ENCODE measurements around the gene CHST7.

The CHST7 gene

GRCh38 chrX:46576458-46576857 is 2.9 kb downstream of the CHST7 start:
- no peaks in the 10 kb centered on the region for H3K4me1 ChIP-seq

GRCh38 chrX:46577221-46578005 is 3.8 kb downstream of the CHST7 start:
- Histone ChIP-seq H3K36me3 (ENCODE audit: control insufficient read depth, insufficient read depth, low read length) (no peaks in the 10 kb centered on the region), H3K9ac (no peak overlapping the region), H2AFZ (no peak overlapping the region), H3K4me1 (no peaks in the 10 kb centered on the region), H3K27ac (no peak overlapping the region), H3K9me3 (ENCODE audit: control insufficient read depth, low read length) (no peaks in the 10 kb centered on the region), H3K4me2 (ENCODE audit: low read length) (no peak overlapping the region), H3K4me3 (ENCODE audit: low read depth, low read length) (no peak overlapping the region), H3K79me2 (no peaks in the 10 kb centered on the region), H3K27me3 (ENCODE audit: control insufficient read depth, insufficient read depth, low read length) (no peaks in the 10 kb centered on the region)
- TF ChIP-seq, protein P1, sequence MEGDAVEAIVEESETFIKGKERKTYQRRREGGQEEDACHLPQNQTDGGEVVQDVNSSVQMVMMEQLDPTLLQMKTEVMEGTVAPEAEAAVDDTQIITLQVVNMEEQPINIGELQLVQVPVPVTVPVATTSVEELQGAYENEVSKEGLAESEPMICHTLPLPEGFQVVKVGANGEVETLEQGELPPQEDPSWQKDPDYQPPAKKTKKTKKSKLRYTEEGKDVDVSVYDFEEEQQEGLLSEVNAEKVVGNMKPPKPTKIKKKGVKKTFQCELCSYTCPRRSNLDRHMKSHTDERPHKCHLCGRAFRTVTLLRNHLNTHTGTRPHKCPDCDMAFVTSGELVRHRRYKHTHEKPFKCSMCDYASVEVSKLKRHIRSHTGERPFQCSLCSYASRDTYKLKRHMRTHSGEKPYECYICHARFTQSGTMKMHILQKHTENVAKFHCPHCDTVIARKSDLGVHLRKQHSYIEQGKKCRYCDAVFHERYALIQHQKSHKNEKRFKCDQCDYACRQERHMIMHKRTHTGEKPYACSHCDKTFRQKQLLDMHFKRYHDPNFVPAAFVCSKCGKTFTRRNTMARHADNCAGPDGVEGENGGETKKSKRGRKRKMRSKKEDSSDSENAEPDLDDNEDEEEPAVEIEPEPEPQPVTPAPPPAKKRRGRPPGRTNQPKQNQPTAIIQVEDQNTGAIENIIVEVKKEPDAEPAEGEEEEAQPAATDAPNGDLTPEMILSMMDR (IDR thresholded peaks at IDR 0.05), result no peak

More at GRCh38 chrX:46576458-46576857, 2.9 kb downstream of the CHST7 start:
- no peak overlapping the region for H3K27ac ChIP-seq
- no peak overlapping the region for H3K4me2 ChIP-seq (ENCODE audit: low read length)
- no peaks in the 10 kb centered on the region for H3K79me2 ChIP-seq
- no peaks in the 10 kb centered on the region for H3K9me3 ChIP-seq (ENCODE audit: control insufficient read depth, low read length)
- H3K9ac ChIP-seq, result no peak overlapping the region
- TF ChIP-seq, protein P1 (IDR thresholded peaks at IDR 0.05), result no peak
- H3K4me3 ChIP-seq (ENCODE audit: low read depth, low read length), result no peak overlapping the region
- no peaks in the 10 kb centered on the region for H3K27me3 ChIP-seq (ENCODE audit: control insufficient read depth, insufficient read depth, low read length)
- no peak overlapping the region for H2AFZ ChIP-seq
- H3K36me3 ChIP-seq (ENCODE audit: control insufficient read depth, insufficient read depth, low read length), result no peaks in the 10 kb centered on the region

DNA sequence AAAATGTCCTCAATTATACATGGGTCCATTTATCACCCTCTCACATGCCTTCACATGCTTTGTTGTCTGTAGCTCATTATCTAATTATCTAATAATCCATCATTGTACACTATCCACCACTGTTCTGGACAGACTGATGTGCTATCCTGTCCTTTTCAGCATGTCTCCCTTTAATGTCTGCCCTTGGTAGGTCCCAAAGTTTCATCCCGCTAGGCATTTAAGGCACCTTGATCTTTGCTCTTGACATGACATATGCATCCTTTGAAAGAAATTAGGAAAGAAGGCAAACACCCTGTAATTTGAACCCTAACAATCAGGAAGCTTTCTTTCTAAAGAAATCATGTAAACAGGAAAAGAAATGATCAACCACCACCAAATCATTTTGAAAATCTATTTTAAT is 5.7 kb downstream of the CHST7 start:
- Histone ChIP-seq H3K36me3 (ENCODE audit: control insufficient read depth, insufficient read depth, low read length) (no peaks in the 10 kb centered on the region), H3K4me3 (ENCODE audit: low read depth, low read length) (no peak overlapping the region), H3K9ac (no peak overlapping the region), H3K4me2 (ENCODE audit: low read length) (no peak overlapping the region), H3K79me2 (no peaks in the 10 kb centered on the region), H3K4me1 (no peaks in the 10 kb centered on the region), H3K27me3 (ENCODE audit: control insufficient read depth, insufficient read depth, low read length) (no peaks in the 10 kb centered on the region), H3K9me3 (ENCODE audit: control insufficient read depth, low read length) (no peaks in the 10 kb centered on the region), H2AFZ (no peak overlapping the region), H3K27ac (no peak overlapping the region)
- TF ChIP-seq, protein P1 (IDR thresholded peaks at IDR 0.05), result no peak

DNA sequence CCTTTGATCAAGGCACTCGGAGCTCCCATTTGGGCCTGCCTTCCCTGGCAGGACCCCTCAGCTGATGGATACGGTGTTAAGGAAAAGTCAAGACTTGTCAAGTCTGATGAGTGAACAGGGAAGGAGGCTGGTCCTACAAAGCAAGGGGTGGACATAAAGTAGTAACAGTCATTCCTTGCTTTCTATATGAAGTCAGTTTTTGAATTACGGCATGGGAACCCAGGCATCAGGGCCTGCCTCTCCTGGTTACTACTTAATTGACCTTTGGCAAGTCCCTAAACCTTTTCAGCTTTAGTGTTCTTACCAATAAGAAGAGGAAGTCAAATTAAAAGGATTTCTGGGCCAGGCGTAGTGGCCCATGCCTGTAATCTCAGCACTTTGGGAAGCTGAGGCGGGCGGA is 7.0 kb downstream of the CHST7 start:
- H3K36me3 ChIP-seq (ENCODE audit: control insufficient read depth, insufficient read depth, low read length), result no peaks in the 10 kb centered on the region
- H3K9ac ChIP-seq, result no peak overlapping the region
- H3K4me3 ChIP-seq (ENCODE audit: low read depth, low read length), result no peak overlapping the region
- H3K27me3 ChIP-seq (ENCODE audit: control insufficient read depth, insufficient read depth, low read length), result no peaks in the 10 kb centered on the region
- no peak overlapping the region for H2AFZ ChIP-seq
- H3K9me3 ChIP-seq (ENCODE audit: control insufficient read depth, low read length), result no peaks in the 10 kb centered on the region
- TF ChIP-seq, protein P1 (IDR thresholded peaks at IDR 0.05), result no peak
- no peak overlapping the region for H3K27ac ChIP-seq
- no peaks in the 10 kb centered on the region for H3K79me2 ChIP-seq
- no peaks in the 10 kb centered on the region for H3K4me1 ChIP-seq
- no peak overlapping the region for H3K4me2 ChIP-seq (ENCODE audit: low read length)

DNA sequence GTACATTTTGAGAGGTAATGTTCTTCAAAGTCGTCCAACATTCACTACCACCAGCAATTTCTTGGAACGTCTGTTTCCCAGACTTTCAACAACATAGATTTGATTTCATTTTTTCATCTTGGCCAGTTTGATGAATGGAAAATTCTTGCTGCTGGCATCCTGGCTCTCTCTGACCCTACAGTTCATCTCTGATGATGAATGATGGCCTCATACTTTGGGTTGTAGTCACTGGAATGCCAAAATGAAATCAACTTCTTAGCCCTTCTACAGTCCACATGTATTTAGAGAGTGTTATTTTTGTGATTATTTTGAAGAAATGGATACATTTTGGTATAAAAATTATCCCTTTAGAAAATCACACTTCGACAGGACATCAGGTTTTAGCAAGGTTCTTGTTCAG is 8.8 kb downstream of the CHST7 start:
- Histone ChIP-seq H3K27me3 (ENCODE audit: control insufficient read depth, insufficient read depth, low read length) (no peaks in the 10 kb centered on the region), H3K79me2 (no peaks in the 10 kb centered on the region), H3K36me3 (ENCODE audit: control insufficient read depth, insufficient read depth, low read length) (no peaks in the 10 kb centered on the region), H3K4me3 (ENCODE audit: low read depth, low read length) (no peak overlapping the region), H2AFZ (no peak overlapping the region), H3K9ac (no peak overlapping the region), H3K4me1 (no peaks in the 10 kb centered on the region), H3K27ac (no peak overlapping the region), H3K4me2 (ENCODE audit: low read length) (no peak overlapping the region), H3K9me3 (ENCODE audit: control insufficient read depth, low read length) (no peaks in the 10 kb centered on the region)
- TF ChIP-seq, protein P1 (IDR thresholded peaks at IDR 0.05), result no peak
